AG08395 (cell line): ENCODE measurements around the gene STAG1.
"Not testable (repeated sequence)": the region's sequence is repeated elsewhere in the genome, so short reads cannot be mapped to it uniquely, and the experiment has no call there.

Source experiments
- DNase-seq: peaks from one replicate; pipeline ENCODE4 v3.0.0; 2012; ENCODE audit warnings: mixed read lengths, low spot score

The STAG1 gene

DNA sequence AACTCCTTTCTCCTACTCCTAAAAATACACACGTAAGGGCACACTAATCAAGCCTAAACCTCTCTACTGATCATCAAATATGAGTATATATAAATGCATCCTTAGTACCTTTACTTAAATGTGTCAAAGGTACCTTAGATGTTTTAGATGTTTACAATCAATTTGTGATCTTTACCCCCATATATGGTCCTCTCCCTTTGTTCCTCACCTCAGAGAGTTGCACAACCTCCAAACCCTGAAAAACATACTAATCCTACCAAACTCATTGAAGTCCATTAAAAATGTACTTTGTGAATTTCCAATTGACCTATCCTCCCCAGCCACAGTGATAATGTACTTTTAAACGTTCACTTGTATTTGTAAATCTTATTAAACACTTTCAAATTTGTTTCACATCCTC lies 249.1 kb downstream of the STAG1 start:
- no peak for DNase-seq

DNA sequence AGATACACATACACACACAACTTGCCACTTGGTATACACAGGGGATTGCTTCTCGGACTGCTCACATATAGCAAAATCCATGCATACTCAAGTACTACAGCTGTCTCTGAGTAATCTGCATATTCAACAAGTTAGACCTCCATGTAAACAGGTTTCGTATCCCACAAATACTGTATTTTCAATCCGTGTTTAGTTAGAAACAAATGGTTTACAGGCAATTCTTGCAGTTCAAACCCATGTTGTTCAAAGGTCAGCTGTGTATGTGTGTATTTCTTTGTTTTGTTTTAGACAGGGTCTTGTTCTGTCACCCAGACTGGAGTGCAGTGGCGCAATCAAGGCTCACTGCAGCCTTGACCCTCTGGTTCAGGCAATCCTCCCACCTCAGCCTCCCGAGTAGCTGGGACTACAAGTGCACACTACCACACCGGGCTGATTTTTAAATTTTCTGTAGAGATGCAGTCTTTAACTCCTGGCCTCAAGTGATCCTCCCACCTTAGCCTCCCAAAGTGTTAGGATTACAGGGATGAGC lies 253.2 kb downstream of the STAG1 start:
- DNase-seq = no peak

DNA sequence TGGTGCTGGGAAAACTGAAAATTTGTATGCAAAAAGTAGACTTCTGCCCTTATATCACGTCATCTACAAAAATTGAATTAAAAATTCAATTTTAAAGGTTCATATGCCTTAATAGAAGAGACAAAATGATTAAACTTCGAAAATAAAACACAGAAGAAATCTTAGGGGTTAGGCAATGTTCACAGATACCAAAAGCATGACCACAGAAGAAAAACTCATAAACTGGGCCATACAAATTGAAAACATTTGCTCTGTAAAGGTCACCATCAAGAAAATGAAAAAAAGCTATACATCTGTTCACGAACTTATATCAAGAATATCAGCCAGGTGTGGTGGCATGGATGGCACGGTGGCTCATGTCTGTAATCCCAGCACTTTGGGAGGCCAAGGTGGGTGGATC lies 257.0 kb downstream of the STAG1 start:
- no peak for DNase-seq

DNA sequence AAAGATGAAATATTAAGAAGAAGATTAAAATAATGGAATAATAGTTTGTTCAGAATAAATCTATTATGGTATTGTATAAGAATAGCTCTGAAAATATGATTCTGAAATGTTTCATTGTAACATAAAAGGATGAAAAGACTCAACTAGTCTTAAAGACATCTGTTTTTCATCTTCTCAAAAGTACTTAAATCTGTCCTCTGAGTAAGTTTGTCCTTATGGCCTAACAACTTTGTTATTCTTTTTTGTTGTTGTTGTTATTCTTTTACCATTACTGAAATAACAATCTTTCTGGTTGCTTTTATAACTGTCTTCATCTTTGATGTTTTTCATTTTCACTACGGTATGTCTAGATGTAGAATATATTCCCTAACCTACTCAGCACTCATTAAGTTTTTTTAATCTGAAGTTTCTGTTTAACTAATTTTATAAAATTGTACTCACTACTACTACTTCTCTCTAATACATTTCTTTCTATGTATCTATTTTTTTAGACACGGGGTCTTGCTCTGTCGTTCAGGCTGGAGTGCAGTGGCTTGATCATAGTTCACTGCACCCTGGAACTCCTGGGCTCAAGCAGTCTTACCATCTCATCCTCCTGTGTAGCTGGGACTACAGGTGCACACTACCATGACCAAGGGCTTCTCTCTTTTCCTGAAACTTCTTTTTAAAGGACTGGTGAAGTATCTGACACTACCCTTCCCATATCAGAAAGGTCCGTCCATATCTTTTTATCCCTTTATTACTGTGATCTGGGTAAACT lies 261.4 kb downstream of the STAG1 start:
- DNase-seq = peak; percentile 10

DNA sequence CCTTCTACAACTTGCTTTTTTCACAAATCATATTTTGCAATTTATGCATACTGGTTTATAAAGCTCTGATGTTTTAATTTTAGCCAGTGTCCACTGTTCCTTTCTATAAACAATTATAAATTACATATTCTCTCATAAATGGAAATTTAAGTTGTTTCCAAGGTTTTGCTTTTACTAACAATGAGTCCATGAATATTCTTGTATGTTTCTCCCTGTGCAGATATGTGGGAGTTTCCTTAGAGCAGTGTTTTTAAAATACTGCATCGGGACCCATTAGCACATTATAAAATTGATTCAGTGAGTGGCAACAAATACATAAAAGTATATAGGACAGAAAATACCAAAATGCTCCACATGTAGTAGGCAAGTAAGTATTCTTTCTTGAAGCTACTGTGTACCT lies 266.4 kb downstream of the STAG1 start:
- no peak for DNase-seq

DNA sequence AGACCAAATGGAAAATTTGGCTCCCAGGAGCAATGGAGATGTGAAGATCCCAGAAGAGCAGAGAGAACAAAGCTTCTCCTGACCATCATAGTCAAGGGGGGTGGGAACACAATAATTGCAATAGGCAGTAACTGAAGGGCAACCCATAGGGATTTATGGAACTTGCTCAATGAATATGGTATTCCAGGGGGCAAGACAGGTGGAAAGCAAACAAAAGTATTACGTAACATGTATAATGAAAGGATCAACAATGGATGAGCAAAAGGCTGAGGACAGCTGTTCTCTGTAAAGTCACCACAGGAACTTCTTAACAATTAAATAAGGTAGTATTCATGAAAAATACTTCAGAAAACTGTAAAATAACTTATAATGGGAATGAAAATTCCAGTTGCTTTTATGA lies 275.9 kb downstream of the STAG1 start:
- no peak for DNase-seq

DNA sequence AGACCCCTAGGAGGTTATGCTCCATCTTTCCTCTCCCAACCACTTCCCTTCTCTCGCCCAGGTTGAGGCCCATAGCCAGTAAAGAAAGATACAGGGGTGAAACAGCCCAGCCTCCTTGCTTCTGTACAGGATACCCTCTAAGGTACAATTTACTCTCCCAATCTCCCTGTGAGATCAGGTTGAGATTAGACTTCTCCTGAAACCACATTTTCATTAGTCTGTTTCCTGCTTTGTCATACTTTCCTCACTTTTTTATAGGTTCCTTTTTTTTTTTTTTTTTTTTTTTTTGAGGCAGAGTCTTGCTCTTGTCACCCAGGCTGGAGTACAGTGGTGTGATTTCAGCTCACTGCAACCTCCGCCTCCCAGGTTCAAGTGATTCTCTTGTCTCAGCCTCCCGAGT lies 277.3 kb downstream of the STAG1 start:
- DNase-seq = not testable (repeated sequence)

DNA sequence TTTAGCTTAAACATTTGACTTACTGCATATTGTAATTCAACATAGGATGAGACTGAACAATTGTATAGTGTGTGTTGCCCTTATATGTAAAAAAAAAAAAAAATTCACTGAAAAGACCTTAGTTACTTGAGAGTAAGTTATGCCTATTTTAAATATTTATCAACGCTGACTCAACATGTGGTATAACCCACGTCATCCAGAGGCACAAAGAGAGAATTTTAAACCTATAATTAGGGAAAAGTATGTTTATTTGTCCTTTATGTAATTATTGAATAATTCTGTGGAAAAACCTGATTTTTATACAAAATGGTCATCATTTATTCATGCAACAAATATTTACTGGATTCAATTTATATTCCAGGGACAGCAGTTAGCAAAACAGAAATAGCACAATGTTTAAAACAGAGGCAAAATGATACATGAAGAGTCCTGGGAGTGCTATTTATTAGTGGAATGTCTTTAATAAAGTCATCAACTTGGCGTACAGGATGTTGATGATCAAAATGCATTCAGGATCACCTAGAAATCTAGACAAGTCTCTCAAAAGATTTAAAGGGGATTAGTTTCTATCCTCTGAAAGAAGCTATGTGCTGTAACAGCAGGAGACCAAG lies 278.4 kb downstream of the STAG1 start:
- peak; percentile 14 for DNase-seq

DNA sequence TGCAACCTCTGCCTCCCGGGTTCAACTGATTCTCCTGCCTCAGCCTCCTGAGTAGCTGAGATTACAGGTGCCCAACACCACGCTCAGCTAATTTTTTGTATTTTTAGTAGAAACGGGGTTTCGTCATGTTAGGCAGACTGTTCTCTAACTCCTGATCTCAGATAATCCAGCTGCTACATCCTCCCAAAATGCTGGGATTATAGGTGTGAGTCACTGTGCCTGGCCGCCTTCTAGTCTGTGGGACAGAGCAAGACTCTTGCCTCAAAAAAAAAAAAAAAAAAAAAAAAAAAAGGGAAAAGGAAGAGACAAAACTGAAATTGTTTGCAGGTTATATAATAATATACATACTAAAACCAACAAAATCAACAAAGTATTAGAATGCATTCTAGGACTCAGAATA lies 286.9 kb downstream of the STAG1 start:
- peak; percentile 25 for DNase-seq

DNA sequence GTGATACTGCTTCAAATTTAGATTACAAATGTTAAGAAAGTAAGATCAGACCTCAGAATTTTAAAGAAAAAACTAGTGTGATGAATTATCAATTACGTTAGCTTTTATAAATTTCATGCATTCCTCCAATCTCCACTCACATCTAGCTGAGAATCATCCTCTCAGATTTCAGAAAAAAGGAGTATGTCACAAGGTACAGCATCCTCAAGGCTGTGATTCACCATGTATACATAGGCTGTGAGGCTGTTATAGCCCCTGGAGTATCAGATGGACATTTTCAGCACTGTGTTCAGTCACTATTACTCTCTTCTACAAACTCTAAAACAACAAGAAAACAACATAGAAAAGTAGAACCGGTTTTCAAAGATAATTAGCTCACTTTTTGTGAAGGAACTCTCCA lies 287.7 kb downstream of the STAG1 start:
- DNase-seq = peak; percentile 61

DNA sequence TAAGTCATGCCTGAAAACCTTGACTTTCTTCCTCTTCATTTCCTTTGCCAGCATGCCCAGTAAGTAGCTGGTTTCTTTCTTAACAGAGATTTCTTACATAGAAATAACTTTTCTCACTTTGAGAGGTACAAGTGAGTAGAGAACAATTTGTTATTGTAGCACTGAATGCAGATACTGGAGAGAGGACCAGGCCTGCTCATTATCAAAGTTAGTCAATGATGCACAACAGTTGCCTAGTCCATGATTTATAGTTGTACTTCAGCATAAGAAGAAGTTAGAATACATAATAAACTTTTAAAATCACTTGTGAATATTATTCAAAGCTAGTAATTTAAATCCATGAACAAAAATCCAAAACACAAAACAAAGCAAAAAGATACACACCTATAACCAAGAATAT lies 289.0 kb downstream of the STAG1 start:
- no peak for DNase-seq

DNA sequence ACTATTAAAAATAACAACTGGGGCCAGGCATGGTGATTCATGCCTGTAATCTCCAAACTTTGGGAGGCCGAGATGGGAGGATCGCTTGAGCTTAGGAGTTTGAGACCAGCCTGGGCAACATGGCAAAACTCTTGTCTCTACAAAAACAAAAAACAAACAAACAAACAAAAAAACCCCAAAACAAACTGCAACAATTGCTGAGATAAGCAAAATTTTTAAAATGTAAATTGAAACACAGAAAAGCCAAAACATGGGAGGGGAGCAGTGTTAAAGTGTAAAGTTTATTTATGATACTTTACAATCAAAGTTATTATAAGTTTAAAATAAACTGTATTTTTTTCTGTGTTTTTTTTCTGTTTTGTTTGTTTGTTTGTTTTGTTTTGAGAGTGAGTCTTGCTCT lies 294.4 kb downstream of the STAG1 start:
- DNase-seq = no peak

DNA sequence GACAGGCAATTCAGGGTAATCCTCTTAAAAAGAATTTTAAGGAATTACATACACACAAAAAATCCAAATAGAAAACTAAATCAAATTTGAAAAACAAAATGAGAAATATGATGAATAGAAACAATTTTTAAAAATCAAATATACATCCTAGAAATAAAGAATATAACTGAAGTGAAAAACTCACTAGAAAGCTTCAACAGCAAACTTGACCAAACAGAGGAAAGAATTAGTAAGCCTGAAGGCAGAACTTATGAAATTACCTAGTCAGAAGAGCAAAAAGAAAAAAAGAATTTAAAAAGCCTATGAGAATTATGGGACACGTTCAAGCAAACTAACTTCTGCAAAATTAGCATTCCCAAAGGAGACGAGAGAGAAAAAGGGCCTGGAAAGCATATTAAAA lies 296.0 kb downstream of the STAG1 start:
- DNase-seq = no peak

DNA sequence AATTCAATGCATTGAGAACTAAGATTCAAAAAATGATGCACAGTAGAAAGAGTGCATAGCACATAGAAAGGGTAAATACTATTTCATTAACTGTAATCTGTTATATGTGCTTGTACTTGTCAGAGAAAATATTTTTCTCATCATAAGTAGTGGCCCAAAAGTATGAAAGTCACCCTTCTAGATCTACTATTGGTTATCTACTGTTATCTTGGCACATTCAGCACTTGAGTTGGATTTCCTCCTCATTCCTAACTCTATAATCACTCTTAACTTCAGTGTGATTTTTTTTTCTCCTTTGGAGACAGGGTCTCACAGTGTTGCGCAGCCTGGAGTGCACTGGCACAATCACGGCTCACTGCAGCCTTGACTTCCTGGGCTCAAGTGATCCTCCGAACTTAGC lies 307.6 kb downstream of the STAG1 start:
- DNase-seq = no peak

DNA sequence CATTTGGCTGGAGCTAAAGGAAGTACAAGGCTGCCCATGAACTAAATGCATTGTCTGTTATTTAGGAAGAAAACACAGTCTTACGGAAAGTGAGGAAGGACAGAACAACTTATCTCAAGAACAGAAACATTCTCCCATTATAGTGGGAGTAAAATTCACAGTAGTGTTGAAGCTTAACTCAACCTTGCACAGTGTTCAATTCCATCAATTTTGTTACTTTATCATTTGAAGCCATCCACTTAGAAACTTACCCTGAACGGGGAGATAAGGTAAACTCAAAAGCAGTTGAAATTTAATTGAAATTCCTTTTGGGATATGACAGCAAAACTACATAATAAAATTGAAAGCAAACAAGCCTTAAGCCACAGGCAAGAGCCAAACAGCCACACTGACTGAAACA lies 315.1 kb downstream of the STAG1 start:
- no peak for DNase-seq

DNA sequence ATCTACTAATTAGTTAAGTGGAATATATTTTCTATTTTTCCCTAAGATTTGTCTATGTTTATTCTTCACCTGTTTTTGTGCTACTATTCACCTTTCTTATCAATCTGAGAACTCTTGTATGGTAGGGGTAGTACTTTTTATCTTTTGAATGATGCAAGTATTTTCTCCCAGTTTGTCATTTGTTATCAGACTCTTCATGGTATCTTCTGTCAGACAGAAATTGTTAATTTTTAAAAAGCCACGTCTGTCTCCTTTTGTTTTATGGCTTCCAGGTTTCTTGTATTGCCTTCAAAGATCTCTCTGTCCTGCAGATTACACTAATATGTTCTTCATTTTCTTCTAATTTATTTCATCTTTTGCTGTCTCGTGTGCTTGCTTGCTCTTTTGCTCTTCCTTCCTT lies 317.7 kb downstream of the STAG1 start:
- DNase-seq = no peak

DNA sequence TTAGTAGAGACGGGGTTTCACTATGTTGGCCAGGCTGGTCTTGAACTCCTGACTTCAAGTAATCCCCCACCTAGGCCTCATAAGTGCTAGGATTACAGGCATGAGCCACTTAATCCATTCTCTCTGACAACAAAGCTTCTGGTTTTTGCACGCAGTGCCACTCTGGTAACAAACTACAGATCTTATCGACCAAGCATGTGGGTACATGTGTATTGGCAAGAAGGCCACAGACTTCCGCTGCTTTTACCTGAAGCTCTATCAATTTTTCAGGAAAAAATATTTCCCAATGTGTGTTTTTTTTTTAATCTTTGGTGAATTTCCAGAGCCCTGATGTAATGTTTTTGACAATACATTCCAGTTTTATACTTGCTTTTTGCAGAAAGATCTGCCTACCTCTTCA lies 319.5 kb downstream of the STAG1 start:
- no peak for DNase-seq

DNA sequence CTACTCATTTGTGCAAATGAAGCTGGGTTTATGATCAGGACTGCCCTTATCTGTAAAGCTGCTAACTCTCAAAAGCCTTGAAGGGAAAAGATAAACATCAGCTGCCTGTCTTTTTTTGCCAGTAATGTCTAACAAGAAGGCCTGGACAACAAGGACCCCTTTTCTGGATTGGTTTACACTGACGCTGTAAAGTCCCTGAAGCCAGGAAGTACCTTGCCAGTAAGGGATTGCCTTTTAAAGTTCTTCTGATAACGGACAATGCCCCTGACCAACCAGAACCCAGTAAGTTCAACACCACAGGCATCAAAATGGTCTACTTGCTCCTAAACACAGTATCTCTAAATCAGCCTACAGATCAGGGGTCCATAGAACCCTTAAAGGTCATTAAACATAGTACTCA lies 324.0 kb downstream of the STAG1 start:
- no peak for DNase-seq

DNA sequence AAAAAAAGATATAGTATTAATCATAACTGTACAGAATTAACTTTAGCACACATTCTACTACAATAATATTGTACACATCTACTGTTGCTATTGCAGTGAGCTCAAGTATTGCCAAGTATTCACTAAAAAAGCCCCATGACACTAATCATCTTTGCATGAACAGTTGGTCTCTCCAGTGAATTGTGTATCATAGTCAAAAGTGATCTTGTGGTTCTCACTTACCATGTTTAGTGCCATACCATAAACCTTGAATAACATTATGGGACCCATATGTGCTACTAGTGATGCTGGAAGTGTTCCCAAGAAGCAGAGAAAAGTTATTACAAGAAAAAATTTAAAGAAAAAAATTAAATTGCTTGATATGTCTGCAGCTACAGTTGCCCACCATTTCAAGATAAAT lies 324.9 kb downstream of the STAG1 start:
- DNase-seq = no peak

DNA sequence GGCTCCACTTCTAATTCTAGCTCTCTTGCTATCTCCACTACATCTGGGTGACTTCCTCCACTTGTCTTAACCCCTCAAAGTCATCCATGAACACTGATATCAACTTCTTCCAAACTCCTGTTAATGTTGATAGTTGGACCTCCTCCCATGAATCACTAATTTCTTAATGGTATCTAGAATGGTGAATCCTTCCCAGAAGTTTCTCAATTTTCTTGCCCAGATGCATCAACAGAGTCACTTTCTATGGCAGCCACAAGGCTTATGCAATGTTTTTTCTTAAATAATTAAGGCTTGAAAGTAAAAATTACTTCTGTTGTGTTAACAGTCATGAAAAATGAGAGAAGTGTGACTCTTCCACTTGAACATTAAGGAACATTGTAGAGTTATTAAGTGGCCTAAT lies 337.7 kb downstream of the STAG1 start:
- DNase-seq = no peak

DNA sequence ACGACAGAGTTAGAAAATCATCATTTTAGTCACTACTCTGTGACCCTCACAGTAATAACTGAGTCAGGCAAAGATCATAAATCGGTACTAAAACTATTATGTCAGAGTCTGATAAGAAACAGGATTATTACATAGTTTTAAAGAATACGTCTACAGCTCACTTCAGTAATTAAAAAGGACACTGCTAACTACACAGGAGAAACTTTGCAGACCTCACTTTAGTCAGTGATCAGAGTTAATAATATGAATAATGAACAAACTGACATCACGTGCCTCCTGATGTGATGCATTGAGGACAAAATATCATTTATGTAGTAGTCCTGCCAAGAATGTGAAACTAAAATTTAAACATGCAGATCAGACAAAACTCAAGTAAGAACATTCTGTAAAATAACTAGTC lies 339.9 kb downstream of the STAG1 start:
- no peak for DNase-seq

DNA sequence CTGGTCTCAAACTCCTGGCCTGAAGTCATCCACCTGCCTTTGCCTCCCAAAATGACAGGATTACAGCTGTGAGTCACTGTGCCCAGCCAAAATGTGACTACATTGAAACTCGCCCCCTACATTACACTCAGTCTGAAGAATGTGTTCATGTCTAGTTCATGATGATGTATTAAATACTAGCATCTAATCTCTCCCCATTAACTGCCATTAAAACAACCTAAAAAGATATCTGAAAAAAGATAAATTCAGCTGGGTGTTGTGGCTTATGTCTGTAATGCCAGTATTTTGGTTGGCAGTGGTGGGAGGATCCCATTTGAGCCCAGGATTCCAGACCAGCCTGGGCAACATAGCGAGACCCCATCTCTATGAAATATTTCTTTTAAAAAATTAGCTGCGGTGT lies 342.6 kb downstream of the STAG1 start:
- no peak for DNase-seq

DNA sequence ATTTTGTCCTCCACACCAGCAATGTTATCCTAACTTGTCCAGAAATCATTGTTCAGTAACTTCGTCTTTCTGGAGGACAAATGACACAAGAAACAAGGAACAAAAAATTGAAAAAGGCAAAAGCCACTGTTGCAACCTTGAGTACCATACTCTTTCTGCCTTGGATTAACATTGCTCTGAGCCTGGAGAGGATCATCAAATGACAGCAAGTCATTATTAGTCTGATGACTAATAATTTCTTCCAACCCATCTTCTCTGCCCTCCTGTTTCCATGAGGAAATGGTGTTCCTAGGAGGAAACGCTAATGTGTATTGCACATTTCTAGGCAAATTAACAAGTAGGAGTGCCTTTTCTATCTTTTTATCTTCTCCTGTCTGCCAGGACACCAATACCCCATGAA lies 348.1 kb downstream of the STAG1 start:
- DNase-seq = no peak

DNA sequence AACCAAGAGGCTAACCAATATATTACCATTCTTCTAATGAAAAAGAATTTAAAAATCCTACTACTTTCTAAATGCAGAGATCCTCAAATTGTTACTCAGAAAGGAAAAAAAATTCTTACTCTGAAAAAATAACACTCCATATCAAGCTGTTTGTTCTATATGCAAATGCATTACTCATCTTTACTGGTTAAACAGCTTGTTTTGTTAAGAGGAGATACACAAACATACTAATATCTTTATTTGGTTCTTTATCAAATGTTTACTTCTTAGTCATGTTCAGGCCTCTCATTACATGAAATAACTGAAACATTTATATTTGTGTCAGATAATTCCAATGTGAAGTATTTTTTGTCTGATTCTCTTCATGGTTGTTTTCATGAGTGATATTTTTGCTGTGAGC lies 355.3 kb downstream of the STAG1 start:
- no peak for DNase-seq
